HG03066 (cell line): ENCODE measurements around the gene ALKBH2.
"Not testable (repeated sequence)": the region's sequence is repeated elsewhere in the genome, so short reads cannot be mapped to it uniquely, and the experiment has no call there.

Experiments used
- ATAC-seq: cut with Tn5 transposase; IDR thresholded peaks from one replicate; pipeline ENCODE4 v1.9.1; 2021; ENCODE audit warnings: low read depth; ENCODE audit not compliant: unreplicated experiment

ALKBH2 gene

GRCh38 chr12:109082751-109083150 lies 10.5 kb downstream of the ALKBH2 start:
- no peak for ATAC-seq

- ATAC-seq = no peak
These were observed 18.4 kb downstream of the ALKBH2 start for GRCh38 chr12:109074866-109075265.

- no peak for ATAC-seq
These were observed 23.7 kb downstream of the ALKBH2 start for GRCh38 chr12:109069307-109070271.

- no peak for ATAC-seq
These were observed 27.4 kb downstream of the ALKBH2 start for GRCh38 chr12:109065853-109066193.

GRCh38 chr12:109065154-109065852 lies 28.0 kb downstream of the ALKBH2 start:
- ATAC-seq = no peak

- no peak for ATAC-seq
These were observed 29.1 kb downstream of the ALKBH2 start for GRCh38 chr12:109064143-109064542.

- ATAC-seq = no peak
These were observed 34.5 kb downstream of the ALKBH2 start for GRCh38 chr12:109058773-109059172.

- ATAC-seq = no peak
These were observed 35.9 kb downstream of the ALKBH2 start for GRCh38 chr12:109057376-109057775.

- ATAC-seq = no peak
These were observed 36.4 kb downstream of the ALKBH2 start for GRCh38 chr12:109056891-109057290.

GRCh38 chr12:109054520-109054919 lies 38.8 kb downstream of the ALKBH2 start:
- no peak for ATAC-seq

GRCh38 chr12:109054124-109054513 lies 39.2 kb downstream of the ALKBH2 start:
- not testable (repeated sequence) for ATAC-seq

- peak; percentile 32 for ATAC-seq
These were observed 39.7 kb downstream of the ALKBH2 start for GRCh38 chr12:109053382-109054123.

GRCh38 chr12:109052414-109053323 lies 40.6 kb downstream of the ALKBH2 start, which contains the start of gene USP30:
Gene USP30, plus strand, starts transcription at chr12:109052576. Its CDS starts 103 bp downstream, at chr12:109052679.
- ATAC-seq = peak; percentile 65

GRCh38 chr12:109052097-109052413 lies 41.2 kb downstream of the ALKBH2 start:
- no peak for ATAC-seq

GRCh38 chr12:109049794-109050193 lies 43.5 kb downstream of the ALKBH2 start:
- ATAC-seq = not testable (repeated sequence)

- not testable (repeated sequence) for ATAC-seq
These were observed 44.6 kb downstream of the ALKBH2 start for GRCh38 chr12:109048706-109049105.

GRCh38 chr12:109047081-109047805 lies 46.0 kb downstream of the ALKBH2 start:
- no peak for ATAC-seq

- no peak for ATAC-seq
These were observed 49.0 kb downstream of the ALKBH2 start for GRCh38 chr12:109044241-109044640.
